ENCODE data around the gene RACGAP1.
"Not testable (repeated sequence)": the region's sequence is repeated elsewhere in the genome, so short reads cannot be mapped to it uniquely, and the experiment has no call there.

RACGAP1 gene

GRCh38 chr12:50056639-50056976 is 31.3 kb upstream of the RACGAP1 start:
- no peak for DNase-seq

- peak; percentile 71 for DNase-seq
Measured at GRCh38 chr12:50055831-50056638, 30.7 kb upstream of the RACGAP1 start.

- DNase-seq = no peak
Measured at GRCh38 chr12:50053583-50053982, 28.3 kb upstream of the RACGAP1 start.

- DNase-seq = peak; percentile 49
Measured at GRCh38 chr12:50052964-50053363, 27.7 kb upstream of the RACGAP1 start.

GRCh38 chr12:50052544-50052943 is 27.2 kb upstream of the RACGAP1 start:
- DNase-seq = no peak

GRCh38 chr12:50051101-50051806 is 26.0 kb upstream of the RACGAP1 start:
- DNase-seq = peak; percentile 56

- peak; percentile 81 for DNase-seq
Measured at GRCh38 chr12:50050410-50051098, 25.3 kb upstream of the RACGAP1 start.

GRCh38 chr12:50050119-50050385 is 24.8 kb upstream of the RACGAP1 start:
- no peak for DNase-seq

- DNase-seq = no peak
Measured at GRCh38 chr12:50049254-50050118, 24.2 kb upstream of the RACGAP1 start.

- no peak for DNase-seq
Measured at GRCh38 chr12:50047693-50048250, 22.5 kb upstream of the RACGAP1 start.

GRCh38 chr12:50043854-50044253 is 18.6 kb upstream of the RACGAP1 start:
- DNase-seq = no peak

- no peak for DNase-seq
Measured at GRCh38 chr12:50043308-50043707, 18.0 kb upstream of the RACGAP1 start.

- no peak for DNase-seq
Measured at GRCh38 chr12:50042693-50043092, 17.4 kb upstream of the RACGAP1 start.

- DNase-seq = no peak
Measured at GRCh38 chr12:50041962-50042361, 16.7 kb upstream of the RACGAP1 start.

- DNase-seq = no peak
Measured at GRCh38 chr12:50041062-50041860, 16.0 kb upstream of the RACGAP1 start.

GRCh38 chr12:50040657-50041056 is 15.4 kb upstream of the RACGAP1 start:
- no peak for DNase-seq

GRCh38 chr12:50039151-50039835 is 14.0 kb upstream of the RACGAP1 start:
- DNase-seq = peak; percentile 93

GRCh38 chr12:50038336-50038735 is 13.0 kb upstream of the RACGAP1 start:
- DNase-seq = no peak

GRCh38 chr12:50032854-50033581 is 7.7 kb upstream of the RACGAP1 start:
- peak; percentile 61 for DNase-seq

- no peak for DNase-seq
Measured at GRCh38 chr12:50032515-50032853, 7.2 kb upstream of the RACGAP1 start.

- DNase-seq = not testable (repeated sequence)
Measured at GRCh38 chr12:50030449-50030848, 5.2 kb upstream of the RACGAP1 start.

All from eye (tissue), 1 donor.